ENCODE results near the gene OR10G4. TPM values are rescaled to one million over a fixed set of nuclear protein-coding genes. Genes with fewer than 3 reads are reported as not detected.

OR10G4 gene
- total RNA-seq, 1 experiment from 2014 or later, result not detected

DNA sequence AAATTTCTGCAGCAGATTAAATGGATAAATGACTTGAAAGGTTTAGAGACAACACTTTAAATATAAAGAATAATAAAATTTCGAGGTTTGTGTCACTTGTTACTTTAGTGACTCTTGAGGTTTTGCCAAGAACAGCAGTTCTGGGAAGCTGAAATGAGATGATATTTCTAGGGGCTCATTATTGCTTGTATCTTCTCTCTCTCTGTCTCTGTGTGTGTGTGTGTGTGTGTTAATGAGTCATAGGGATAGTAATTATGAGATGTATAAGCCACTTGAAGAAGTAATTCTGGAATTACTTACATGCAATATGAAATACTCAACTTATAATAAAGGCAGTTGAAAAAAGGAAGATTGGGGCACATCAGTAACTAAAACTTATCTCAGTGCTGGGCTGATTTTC lies 38.0 kb downstream of the OR10G4 start:
- no peak overlapping the region for H3K9ac ChIP-seq (ENCODE audit: low read length)
- ChIA-PET POLR2A (no interaction called here), CTCF (no interaction called here), RAD21 (ENCODE audit: low non-redundant PET in 1 of 2, low total read pairs in 2 of 2, uncharacterized antibody in 2 of 2, unreplicated experiment in 2 of 2) (no interaction called here)
- intact Hi-C loops (cut with micrococcal nuclease), result no loop called here
- no peak overlapping the region for H3K27ac ChIP-seq (ENCODE audit: low read depth, low read length)
- no peaks in the 10 kb centered on the region for H3K36me3 ChIP-seq (ENCODE audit: control insufficient read depth in 1 of 2, insufficient read depth in 2 of 2, low read length in 2 of 2)
- TF ChIP-seq ZNF274 (IDR thresholded peaks at IDR 0.05; ENCODE audit: low read depth, low read length) (no peak), POLR2A (IDR thresholded peaks at IDR 0.05; ENCODE audit: borderline replicate concordance, extremely low read depth, insufficient read depth, insufficient read length) (no peak), POLR2AphosphoS5 (IDR thresholded peaks at IDR 0.05; ENCODE audit: low read depth, low read length) (no peak), SIN3A (IDR thresholded peaks at IDR 0.05; ENCODE audit: low read depth) (no peak), SP1 (IDR thresholded peaks at IDR 0.05; ENCODE audit: low read depth) (no peak), EGR1 (IDR thresholded peaks at IDR 0.05; ENCODE audit: low read depth) (no peak), CBX3 (IDR thresholded peaks at IDR 0.05; ENCODE audit: low read depth) (no peak), EZH2 (IDR thresholded peaks at IDR 0.05) (no peak), FOSL1 (IDR thresholded peaks at IDR 0.05; ENCODE audit: low read depth) (no peak)
- TF ChIP-seq, protein P1, sequence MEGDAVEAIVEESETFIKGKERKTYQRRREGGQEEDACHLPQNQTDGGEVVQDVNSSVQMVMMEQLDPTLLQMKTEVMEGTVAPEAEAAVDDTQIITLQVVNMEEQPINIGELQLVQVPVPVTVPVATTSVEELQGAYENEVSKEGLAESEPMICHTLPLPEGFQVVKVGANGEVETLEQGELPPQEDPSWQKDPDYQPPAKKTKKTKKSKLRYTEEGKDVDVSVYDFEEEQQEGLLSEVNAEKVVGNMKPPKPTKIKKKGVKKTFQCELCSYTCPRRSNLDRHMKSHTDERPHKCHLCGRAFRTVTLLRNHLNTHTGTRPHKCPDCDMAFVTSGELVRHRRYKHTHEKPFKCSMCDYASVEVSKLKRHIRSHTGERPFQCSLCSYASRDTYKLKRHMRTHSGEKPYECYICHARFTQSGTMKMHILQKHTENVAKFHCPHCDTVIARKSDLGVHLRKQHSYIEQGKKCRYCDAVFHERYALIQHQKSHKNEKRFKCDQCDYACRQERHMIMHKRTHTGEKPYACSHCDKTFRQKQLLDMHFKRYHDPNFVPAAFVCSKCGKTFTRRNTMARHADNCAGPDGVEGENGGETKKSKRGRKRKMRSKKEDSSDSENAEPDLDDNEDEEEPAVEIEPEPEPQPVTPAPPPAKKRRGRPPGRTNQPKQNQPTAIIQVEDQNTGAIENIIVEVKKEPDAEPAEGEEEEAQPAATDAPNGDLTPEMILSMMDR (IDR thresholded peaks at IDR 0.05 in 2 of 3, conservative IDR thresholded peaks at IDR 0.05 in 1 of 3; ENCODE audit: borderline replicate concordance in 1 of 3, insufficient read depth in 1 of 3, low read depth in 2 of 3, low read length in 2 of 3), result no peak
- TF ChIP-seq, protein P2, sequence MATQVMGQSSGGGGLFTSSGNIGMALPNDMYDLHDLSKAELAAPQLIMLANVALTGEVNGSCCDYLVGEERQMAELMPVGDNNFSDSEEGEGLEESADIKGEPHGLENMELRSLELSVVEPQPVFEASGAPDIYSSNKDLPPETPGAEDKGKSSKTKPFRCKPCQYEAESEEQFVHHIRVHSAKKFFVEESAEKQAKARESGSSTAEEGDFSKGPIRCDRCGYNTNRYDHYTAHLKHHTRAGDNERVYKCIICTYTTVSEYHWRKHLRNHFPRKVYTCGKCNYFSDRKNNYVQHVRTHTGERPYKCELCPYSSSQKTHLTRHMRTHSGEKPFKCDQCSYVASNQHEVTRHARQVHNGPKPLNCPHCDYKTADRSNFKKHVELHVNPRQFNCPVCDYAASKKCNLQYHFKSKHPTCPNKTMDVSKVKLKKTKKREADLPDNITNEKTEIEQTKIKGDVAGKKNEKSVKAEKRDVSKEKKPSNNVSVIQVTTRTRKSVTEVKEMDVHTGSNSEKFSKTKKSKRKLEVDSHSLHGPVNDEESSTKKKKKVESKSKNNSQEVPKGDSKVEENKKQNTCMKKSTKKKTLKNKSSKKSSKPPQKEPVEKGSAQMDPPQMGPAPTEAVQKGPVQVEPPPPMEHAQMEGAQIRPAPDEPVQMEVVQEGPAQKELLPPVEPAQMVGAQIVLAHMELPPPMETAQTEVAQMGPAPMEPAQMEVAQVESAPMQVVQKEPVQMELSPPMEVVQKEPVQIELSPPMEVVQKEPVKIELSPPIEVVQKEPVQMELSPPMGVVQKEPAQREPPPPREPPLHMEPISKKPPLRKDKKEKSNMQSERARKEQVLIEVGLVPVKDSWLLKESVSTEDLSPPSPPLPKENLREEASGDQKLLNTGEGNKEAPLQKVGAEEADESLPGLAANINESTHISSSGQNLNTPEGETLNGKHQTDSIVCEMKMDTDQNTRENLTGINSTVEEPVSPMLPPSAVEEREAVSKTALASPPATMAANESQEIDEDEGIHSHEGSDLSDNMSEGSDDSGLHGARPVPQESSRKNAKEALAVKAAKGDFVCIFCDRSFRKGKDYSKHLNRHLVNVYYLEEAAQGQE (IDR thresholded peaks at IDR 0.05; ENCODE audit: low read depth), result no peak
- TF ChIP-seq, protein P3, sequence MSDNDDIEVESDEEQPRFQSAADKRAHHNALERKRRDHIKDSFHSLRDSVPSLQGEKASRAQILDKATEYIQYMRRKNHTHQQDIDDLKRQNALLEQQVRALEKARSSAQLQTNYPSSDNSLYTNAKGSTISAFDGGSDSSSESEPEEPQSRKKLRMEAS (IDR thresholded peaks at IDR 0.05), result no peak
- no peak for ATAC-seq
- DNase-seq (ENCODE audit: low read depth, low spot score), result no peak
- H3K9me2 ChIP-seq (ENCODE audit: insufficient read depth), result no peaks in the 10 kb centered on the region
- no peaks in the 10 kb centered on the region for H3K9me3 ChIP-seq (ENCODE audit: control insufficient read depth in 1 of 2, insufficient read depth in 1 of 2, low read depth in 1 of 2, low read length in 2 of 2)
- no peaks in the 10 kb centered on the region for H3K4me1 ChIP-seq (ENCODE audit: control insufficient read depth in 1 of 2, insufficient read depth in 2 of 2, low read length in 2 of 2)
- BruUV-seq (replicated peaks), result no TSS peak
- no peak overlapping the region for H3K4me2 ChIP-seq (ENCODE audit: low read length)
- H3K79me2 ChIP-seq (ENCODE audit: insufficient read depth, low read length), result no peaks in the 10 kb centered on the region
- peaks cover 41% of the 10 kb centered on the region for H3K27me3 ChIP-seq (ENCODE audit: insufficient read depth, low read length)
- no peak overlapping the region for H2AFZ ChIP-seq (ENCODE audit: low read depth, low read length, poor library complexity, severe bottlenecking)
- H4K20me1 ChIP-seq (ENCODE audit: insufficient read depth), result no peaks in the 10 kb centered on the region
- H3K4me3 ChIP-seq (replicated peaks in 1 of 2; ENCODE audit: low read depth in 1 of 2, low read length in 2 of 2), result no peak overlapping the region

All from HCT116 (cell line).